Uterus (tissue), 2 donors: ENCODE results near the gene ZCCHC14.
"Not testable (repeated sequence)": the region's sequence is repeated elsewhere in the genome, so short reads cannot be mapped to it uniquely, and the experiment has no call there.

Experiments used
- POLR2A ChIP-seq, 2 donors: fragments of 450-650 bp; IDR thresholded peaks; one replicate each; pipeline ENCODE4 v1.6.1; 2016; ENCODE audit warnings: antibody characterized with exemption in 2 of 2, mild to moderate bottlenecking in 1 of 2, moderate library complexity in 1 of 2
- TF ChIP-seq, protein P1 (sequence below), 4 experiments: fragments of 200-600 bp in 2 of 4; fragments of 450-650 bp in 2 of 4; sonication (generic) in 2 of 4; IDR thresholded peaks; one replicate each; pipeline ENCODE4 v1.5.1; 2016 to 2019; ENCODE audit warnings: antibody characterized with exemption in 4 of 4, mild to moderate bottlenecking in 2 of 4, moderate library complexity in 1 of 4

DNA sequence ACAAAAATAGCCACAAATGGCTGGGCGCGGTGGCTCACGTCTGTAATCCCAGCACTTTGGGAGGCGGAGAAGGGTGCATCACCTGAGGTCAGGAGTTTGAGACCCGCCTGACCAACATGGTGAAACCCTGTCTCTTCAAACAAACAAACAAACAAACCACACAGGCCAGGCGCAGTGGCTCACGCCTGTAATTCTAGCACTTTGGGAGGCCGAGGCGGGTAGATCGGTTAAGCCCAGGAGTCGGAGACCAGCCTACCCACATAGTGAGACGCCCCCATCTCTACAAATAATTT is 108.0 kb downstream of the ZCCHC14 start:
- TF ChIP-seq, protein P1, sequence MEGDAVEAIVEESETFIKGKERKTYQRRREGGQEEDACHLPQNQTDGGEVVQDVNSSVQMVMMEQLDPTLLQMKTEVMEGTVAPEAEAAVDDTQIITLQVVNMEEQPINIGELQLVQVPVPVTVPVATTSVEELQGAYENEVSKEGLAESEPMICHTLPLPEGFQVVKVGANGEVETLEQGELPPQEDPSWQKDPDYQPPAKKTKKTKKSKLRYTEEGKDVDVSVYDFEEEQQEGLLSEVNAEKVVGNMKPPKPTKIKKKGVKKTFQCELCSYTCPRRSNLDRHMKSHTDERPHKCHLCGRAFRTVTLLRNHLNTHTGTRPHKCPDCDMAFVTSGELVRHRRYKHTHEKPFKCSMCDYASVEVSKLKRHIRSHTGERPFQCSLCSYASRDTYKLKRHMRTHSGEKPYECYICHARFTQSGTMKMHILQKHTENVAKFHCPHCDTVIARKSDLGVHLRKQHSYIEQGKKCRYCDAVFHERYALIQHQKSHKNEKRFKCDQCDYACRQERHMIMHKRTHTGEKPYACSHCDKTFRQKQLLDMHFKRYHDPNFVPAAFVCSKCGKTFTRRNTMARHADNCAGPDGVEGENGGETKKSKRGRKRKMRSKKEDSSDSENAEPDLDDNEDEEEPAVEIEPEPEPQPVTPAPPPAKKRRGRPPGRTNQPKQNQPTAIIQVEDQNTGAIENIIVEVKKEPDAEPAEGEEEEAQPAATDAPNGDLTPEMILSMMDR (IDR thresholded peaks at IDR 0.05): not testable (repeated sequence)
- TF ChIP-seq POLR2A (IDR thresholded peaks at IDR 0.05): not testable (repeated sequence)
